Sigmoid colon (tissue), 4 donors: ENCODE results near the gene HSPA1A.

Source experiments
- EP300 ChIP-seq, 4 donors: sonication (generic); formaldehyde crosslinking; IDR thresholded peaks; one replicate each; pipeline ENCODE4 v1.6.1; 2017; ENCODE audit warnings: antibody characterized with exemption in 4 of 4
- POLR2A ChIP-seq, 2 donors: fragments of 450-650 bp; IDR thresholded peaks; one replicate each; pipeline ENCODE4 v1.6.1; 2016; ENCODE audit warnings: antibody characterized with exemption in 2 of 2, mild to moderate bottlenecking in 2 of 2, moderate library complexity in 2 of 2
- TF ChIP-seq, protein P1 (sequence below), 4 experiments: fragments of 450-650 bp in 3 of 4; fragments of 200-600 bp in 1 of 4; IDR thresholded peaks; one replicate each; pipeline ENCODE4 v1.5.1; 2016 to 2019; ENCODE audit warnings: antibody characterized with exemption in 4 of 4, mild to moderate bottlenecking in 3 of 4, moderate library complexity in 2 of 4

DNA sequence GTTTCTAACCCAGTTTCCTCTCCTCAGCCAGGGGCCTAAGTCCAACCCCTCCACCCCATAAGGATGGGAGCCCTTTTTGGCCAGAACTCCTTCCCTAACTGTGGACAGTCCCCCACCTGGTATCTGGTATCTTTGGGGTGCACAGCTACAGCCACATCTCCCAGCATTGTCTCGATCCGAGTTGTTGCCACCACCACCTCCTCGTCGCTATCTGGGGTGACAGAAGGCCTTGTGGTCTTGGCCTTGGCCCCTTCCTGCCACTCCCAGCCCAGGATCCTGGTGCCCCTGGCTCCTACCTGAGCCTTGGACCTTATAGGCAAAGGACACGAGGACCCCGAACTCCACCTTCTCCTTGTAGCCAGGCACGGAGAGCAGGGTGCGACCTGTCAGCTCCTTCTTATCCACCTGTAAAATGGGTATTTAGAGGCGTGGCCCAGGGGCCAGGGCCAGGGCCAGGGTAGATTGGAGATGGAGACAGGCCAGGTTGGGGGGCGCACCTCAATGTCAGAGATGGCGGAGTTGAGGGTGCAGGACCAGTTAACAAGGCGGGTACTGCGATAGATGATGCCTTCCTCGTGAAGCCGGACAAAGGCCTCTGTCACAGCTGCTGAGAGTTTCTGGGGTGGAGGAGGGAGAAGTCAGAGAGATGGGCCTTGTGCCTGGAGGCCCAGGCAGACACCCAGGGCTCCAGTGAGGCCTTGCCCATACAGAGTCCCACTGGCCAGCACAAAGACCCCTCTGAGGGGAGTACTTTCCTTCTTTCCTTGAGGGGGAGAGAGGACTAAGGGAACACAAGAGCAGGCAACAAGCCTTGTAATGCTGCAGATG, 31.0 kb upstream of the HSPA1A start:
- TF ChIP-seq, protein P1, sequence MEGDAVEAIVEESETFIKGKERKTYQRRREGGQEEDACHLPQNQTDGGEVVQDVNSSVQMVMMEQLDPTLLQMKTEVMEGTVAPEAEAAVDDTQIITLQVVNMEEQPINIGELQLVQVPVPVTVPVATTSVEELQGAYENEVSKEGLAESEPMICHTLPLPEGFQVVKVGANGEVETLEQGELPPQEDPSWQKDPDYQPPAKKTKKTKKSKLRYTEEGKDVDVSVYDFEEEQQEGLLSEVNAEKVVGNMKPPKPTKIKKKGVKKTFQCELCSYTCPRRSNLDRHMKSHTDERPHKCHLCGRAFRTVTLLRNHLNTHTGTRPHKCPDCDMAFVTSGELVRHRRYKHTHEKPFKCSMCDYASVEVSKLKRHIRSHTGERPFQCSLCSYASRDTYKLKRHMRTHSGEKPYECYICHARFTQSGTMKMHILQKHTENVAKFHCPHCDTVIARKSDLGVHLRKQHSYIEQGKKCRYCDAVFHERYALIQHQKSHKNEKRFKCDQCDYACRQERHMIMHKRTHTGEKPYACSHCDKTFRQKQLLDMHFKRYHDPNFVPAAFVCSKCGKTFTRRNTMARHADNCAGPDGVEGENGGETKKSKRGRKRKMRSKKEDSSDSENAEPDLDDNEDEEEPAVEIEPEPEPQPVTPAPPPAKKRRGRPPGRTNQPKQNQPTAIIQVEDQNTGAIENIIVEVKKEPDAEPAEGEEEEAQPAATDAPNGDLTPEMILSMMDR (IDR thresholded peaks at IDR 0.05): no peak
- TF ChIP-seq POLR2A (IDR thresholded peaks at IDR 0.05) (no peak), EP300 (IDR thresholded peaks at IDR 0.05) (no peak)
